Ishikawa (cell line): ENCODE data around the gene RBM18.

Experiments used
- CEBPB ChIP-seq: IDR thresholded peaks from 2 replicates; pipeline ENCODE4 v1.6.1; 2012
- CREB1 ChIP-seq: IDR thresholded peaks from 2 replicates; pipeline ENCODE4 v1.6.1; 2012; ENCODE audit warnings: low read depth
- EGR1 ChIP-seq: IDR thresholded peaks from 2 replicates; pipeline ENCODE4 v1.6.1; 2012
- EP300 ChIP-seq: IDR thresholded peaks from 2 replicates; pipeline ENCODE4 v1.6.1; 2012; ENCODE audit warnings: borderline replicate concordance
- FOXM1 ChIP-seq: IDR thresholded peaks from 2 replicates; pipeline ENCODE4 v1.6.1; 2012; ENCODE audit warnings: low read depth, borderline replicate concordance
- NFIC ChIP-seq: IDR thresholded peaks from 2 replicates; pipeline ENCODE4 v1.6.1; 2012
- RAD21 ChIP-seq: IDR thresholded peaks from 2 replicates; pipeline ENCODE4 v1.6.1; 2012; ENCODE audit warnings: low read depth
- TAF1 ChIP-seq: IDR thresholded peaks from 2 replicates; pipeline ENCODE4 v1.6.1; 2012; ENCODE audit warnings: low read depth, mild to moderate bottlenecking
- TCF12 ChIP-seq: IDR thresholded peaks from 2 replicates; pipeline ENCODE4 v1.6.1; 2012; ENCODE audit warnings: low read depth
- TEAD4 ChIP-seq: IDR thresholded peaks from 2 replicates; pipeline ENCODE4 v1.6.1; 2012
- YY1 ChIP-seq: IDR thresholded peaks from 2 replicates; pipeline ENCODE4 v1.6.1; 2012; ENCODE audit warnings: low read depth
- ZBTB7A ChIP-seq: IDR thresholded peaks from 2 replicates; pipeline ENCODE4 v1.6.1; 2012; ENCODE audit warnings: low read depth
- TF ChIP-seq, protein P1 (sequence below): IDR thresholded peaks from 2 replicates; pipeline ENCODE4 v1.6.1; 2012
- TF ChIP-seq, protein P2 (sequence below): IDR thresholded peaks from 2 replicates; pipeline ENCODE4 v1.6.1; 2012
- TF ChIP-seq, protein P3 (sequence below): IDR thresholded peaks from 2 replicates; pipeline ENCODE4 v1.6.1; 2012; ENCODE audit warnings: low read depth, mild to moderate bottlenecking

Gene RBM18

DNA sequence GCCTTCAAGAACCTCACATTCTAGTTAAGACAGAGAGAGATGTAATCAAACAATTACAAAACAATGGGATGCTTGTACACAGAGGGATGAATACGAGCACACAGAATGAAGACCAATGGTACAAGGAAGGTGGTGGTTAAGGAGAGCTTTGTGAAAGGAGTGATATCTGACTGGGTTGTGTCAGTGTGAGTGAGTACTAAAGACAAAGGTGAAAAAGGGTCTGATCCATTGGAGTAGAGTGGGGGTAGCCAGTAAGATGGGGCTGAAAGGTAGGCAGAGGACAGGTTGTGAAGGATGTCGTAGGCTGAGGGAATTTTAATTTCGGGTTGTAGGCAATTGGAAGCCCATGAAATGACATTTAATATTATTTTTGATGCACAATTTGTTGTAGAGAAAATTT lies 9.9 kb downstream of the RBM18 start:
- no peak for TF ChIP-seq TEAD4
- no peak for TF ChIP-seq FOXM1
- no peak for TF ChIP-seq TCF12
- no peak for TF ChIP-seq CEBPB
- no peak for TF ChIP-seq ZBTB7A
- TF ChIP-seq YY1: no peak
- no peak for TF ChIP-seq CREB1
- TF ChIP-seq TAF1: no peak
- TF ChIP-seq EP300: no peak
- no peak for TF ChIP-seq EGR1

DNA sequence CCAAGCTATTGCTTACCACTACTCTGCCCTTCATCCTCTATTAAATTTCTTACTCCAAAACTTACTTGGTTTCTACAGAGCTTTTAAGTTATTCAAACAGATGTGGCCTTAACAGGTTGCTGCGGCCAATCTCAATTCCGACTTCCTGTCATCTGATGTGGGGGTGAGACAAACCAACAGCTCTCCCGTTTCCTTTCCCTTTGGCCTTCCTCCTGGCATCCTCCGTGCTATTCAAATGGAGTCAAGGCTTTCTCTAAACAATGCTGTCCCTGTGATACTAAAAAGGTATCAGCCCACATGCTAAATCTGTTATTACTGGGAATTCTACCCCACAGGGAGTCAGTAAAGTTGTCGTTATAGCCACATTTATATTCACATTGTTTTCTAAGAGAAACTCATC lies 11.8 kb downstream of the RBM18 start:
- TF ChIP-seq CREB1: no peak
- no peak for TF ChIP-seq FOXM1
- no peak for TF ChIP-seq TAF1
- TF ChIP-seq NFIC: no peak
- TF ChIP-seq TCF12: no peak
- TF ChIP-seq ZBTB7A: no peak
- TF ChIP-seq, protein P1, sequence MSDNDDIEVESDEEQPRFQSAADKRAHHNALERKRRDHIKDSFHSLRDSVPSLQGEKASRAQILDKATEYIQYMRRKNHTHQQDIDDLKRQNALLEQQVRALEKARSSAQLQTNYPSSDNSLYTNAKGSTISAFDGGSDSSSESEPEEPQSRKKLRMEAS: no peak
- TF ChIP-seq RAD21: no peak
- no peak for TF ChIP-seq EGR1
- TF ChIP-seq EP300: no peak
- no peak for TF ChIP-seq YY1
- TF ChIP-seq, protein P2, sequence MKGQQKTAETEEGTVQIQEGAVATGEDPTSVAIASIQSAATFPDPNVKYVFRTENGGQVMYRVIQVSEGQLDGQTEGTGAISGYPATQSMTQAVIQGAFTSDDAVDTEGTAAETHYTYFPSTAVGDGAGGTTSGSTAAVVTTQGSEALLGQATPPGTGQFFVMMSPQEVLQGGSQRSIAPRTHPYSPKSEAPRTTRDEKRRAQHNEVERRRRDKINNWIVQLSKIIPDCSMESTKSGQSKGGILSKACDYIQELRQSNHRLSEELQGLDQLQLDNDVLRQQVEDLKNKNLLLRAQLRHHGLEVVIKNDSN: no peak
- TF ChIP-seq TEAD4: no peak
- TF ChIP-seq CEBPB: no peak
- TF ChIP-seq, protein P3, sequence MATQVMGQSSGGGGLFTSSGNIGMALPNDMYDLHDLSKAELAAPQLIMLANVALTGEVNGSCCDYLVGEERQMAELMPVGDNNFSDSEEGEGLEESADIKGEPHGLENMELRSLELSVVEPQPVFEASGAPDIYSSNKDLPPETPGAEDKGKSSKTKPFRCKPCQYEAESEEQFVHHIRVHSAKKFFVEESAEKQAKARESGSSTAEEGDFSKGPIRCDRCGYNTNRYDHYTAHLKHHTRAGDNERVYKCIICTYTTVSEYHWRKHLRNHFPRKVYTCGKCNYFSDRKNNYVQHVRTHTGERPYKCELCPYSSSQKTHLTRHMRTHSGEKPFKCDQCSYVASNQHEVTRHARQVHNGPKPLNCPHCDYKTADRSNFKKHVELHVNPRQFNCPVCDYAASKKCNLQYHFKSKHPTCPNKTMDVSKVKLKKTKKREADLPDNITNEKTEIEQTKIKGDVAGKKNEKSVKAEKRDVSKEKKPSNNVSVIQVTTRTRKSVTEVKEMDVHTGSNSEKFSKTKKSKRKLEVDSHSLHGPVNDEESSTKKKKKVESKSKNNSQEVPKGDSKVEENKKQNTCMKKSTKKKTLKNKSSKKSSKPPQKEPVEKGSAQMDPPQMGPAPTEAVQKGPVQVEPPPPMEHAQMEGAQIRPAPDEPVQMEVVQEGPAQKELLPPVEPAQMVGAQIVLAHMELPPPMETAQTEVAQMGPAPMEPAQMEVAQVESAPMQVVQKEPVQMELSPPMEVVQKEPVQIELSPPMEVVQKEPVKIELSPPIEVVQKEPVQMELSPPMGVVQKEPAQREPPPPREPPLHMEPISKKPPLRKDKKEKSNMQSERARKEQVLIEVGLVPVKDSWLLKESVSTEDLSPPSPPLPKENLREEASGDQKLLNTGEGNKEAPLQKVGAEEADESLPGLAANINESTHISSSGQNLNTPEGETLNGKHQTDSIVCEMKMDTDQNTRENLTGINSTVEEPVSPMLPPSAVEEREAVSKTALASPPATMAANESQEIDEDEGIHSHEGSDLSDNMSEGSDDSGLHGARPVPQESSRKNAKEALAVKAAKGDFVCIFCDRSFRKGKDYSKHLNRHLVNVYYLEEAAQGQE: no peak

DNA sequence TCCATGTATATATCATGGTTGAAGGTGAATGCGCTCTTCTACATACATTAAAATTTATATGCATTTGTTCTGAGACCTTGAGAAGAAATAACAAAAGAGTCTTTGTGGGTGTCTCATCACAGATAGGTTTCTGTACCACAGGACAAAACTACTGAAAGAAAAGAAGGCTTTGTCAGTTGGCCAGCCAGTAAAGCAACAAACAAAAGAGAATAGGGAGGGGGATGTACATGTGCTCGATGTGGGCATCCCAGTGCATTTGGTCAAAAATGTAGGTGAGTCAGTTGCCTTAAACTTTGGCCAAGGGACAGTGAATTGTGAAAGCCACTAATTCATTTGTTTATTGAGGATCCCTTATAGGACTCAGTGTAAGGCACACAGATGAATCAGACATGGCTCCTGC lies 13.3 kb downstream of the RBM18 start:
- no peak for TF ChIP-seq CEBPB
- no peak for TF ChIP-seq YY1
- TF ChIP-seq, protein P1: no peak
- TF ChIP-seq, protein P2: no peak
- TF ChIP-seq FOXM1: no peak
- no peak for TF ChIP-seq NFIC
- TF ChIP-seq EP300: no peak
- TF ChIP-seq CREB1: no peak
- TF ChIP-seq RAD21: no peak

DNA sequence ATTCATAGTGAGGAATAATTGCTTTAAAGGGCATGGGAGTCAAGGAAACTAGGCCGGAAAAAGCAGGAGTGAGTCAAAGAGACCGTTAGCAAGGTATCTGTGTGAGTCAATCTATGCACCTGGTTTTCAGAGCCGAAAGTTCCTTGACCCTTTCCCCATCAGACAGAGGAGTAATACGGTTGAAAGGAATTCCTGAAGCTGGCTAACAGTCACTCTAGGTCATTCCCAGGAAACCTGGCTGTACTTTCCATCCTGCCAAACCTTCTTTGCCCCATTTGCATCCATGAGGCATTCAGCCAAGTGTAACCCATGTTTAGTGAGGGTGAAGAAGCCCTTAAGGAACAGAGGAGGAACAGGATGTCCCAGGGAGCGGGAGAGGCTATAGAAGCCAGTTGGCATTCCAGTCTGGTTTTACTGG lies 16.2 kb downstream of the RBM18 start:
- TF ChIP-seq TCF12: no peak
- TF ChIP-seq FOXM1: no peak
- TF ChIP-seq, protein P2: no peak
- TF ChIP-seq ZBTB7A: no peak
- no peak for TF ChIP-seq TAF1
- TF ChIP-seq, protein P1: no peak
- no peak for TF ChIP-seq CREB1
- no peak for TF ChIP-seq EP300
- no peak for TF ChIP-seq EGR1
- TF ChIP-seq, protein P3: no peak
- no peak for TF ChIP-seq CEBPB

DNA sequence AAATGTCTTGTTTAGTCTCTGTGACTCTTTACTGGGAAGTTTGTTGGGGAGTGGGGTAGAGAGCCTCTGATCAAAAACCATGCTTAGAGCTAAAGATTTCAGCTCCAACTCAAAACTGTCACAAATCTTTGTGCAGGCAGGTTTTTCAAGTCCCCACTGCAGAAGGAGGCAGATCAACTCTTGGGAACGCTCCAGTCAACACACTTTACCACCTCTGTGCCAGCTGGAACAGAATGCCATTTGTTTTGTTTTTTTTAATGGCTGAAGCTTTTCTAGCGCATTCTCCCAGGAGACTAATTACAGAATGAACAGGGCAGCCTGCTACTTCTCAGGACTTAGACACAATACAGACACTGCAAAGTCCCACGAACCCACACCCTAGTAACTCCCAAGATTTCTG lies 18.0 kb downstream of the RBM18 start:
- TF ChIP-seq TAF1 (no peak), EGR1 (no peak), YY1 (no peak), EP300 (no peak), TEAD4 (no peak), RAD21 (no peak), CEBPB (no peak), NFIC (no peak), FOXM1 (no peak), TCF12 (no peak), ZBTB7A (no peak)
- TF ChIP-seq, protein P2: no peak
- TF ChIP-seq, protein P1: no peak
- TF ChIP-seq, protein P3: no peak
